Mucosa of stomach (tissue), 1 donor: ENCODE data around the gene CLECL1.
A peak's percentile ranks its signal among the peaks of the same experiment; 100 is the strongest.
"Not testable (repeated sequence)": the region's sequence is repeated elsewhere in the genome, so short reads cannot be mapped to it uniquely, and the experiment has no call there.

Experiments
- H3K27me3 ChIP-seq: one replicate; pipeline ENCODE4 v1.7.0; 2013; ENCODE audit warnings: mild to moderate bottlenecking, low read length; ENCODE audit not compliant: control insufficient read depth, insufficient read depth
- H3K36me3 ChIP-seq: one replicate; pipeline ENCODE4 v1.7.0; 2013; ENCODE audit warnings: low read length; ENCODE audit not compliant: control insufficient read depth, insufficient read depth
- H3K4me1 ChIP-seq: one replicate; pipeline ENCODE4 v1.7.0; 2013; ENCODE audit warnings: mild to moderate bottlenecking, low read length; ENCODE audit not compliant: control insufficient read depth, insufficient read depth
- H3K4me3 ChIP-seq: one replicate; pipeline ENCODE4 v1.7.0; 2013; ENCODE audit warnings: low read length
- H3K9ac ChIP-seq: one replicate; pipeline ENCODE4 v1.7.0; 2013; ENCODE audit warnings: mild to moderate bottlenecking, low read length, moderate library complexity
- H3K9me3 ChIP-seq: one replicate; pipeline ENCODE4 v1.7.0; 2013; ENCODE audit warnings: mild to moderate bottlenecking, low read length, moderate library complexity; ENCODE audit not compliant: control insufficient read depth
- donor health status: Pancreatic carcinoma.

The CLECL1 gene

DNA sequence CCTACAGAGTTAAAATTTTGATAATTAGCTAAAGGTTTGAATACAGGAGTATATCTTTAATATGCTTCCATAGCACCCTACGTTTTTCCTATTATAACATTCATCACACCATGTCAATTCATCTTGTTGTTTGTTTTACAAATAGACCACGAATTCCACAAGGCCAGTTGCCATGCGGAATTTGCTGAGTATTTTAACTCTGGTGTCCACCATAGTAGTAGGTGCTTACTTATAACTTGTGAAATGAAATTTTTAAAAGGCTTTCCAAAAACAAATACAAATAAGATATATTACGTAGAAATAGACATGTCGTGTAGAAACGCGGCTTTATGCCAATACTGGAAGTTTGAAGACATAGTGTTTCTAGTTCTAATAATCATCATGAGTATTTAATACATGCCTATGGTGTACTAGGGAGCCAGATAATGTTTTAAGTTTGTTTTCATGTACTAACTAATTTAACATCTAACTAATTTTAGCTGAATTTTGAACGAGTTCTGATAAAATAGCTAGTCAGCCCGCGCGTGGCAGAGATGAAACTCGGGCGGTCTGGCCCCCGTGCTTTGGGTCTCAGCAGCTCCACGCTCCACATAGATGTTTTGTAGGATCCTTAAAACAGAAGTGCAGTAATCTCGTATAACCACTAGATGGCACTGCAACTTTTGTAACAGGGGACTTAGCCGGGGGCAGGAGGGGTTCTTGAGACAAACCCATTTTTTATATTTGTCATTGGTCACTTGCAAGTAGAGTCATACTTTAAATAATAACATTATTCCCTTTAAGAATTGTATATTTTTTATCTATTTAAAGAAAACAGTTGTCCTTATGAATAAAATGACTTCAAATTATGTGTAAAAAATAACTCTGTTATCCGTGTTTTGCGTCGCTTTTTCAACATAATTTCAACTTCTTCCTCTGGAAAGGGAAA is 17.6 kb upstream of the CLECL1 start:
- Histone ChIP-seq H3K4me1 (no peaks in the 10 kb centered on the region), H3K9me3 (no peaks in the 10 kb centered on the region), H3K36me3 (no peaks in the 10 kb centered on the region), H3K27me3 (no peaks in the 10 kb centered on the region), H3K9ac (no peak overlapping the region), H3K4me3 (no peak overlapping the region)

DNA sequence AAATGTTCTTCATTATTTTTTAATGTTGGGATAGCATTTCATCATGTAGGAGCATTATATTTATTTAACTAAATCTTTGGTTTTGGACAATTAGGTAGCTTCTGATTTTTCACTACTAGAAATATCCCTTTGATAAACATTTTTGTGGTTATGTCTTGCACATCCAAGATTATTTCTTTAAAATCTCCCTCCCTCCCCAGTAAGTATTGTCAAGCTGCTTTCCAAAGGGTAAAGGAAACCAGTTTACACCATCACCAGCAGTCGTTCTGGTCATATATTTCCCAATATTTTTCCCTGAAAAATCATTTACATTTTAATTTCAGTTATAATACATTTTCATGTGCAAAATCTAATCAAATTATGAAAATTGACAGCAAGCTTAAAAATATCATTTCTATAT is 16.7 kb upstream of the CLECL1 start:
- Histone ChIP-seq H3K27me3 (no peaks in the 10 kb centered on the region), H3K4me3 (no peak overlapping the region), H3K9ac (no peak overlapping the region), H3K36me3 (no peaks in the 10 kb centered on the region), H3K9me3 (no peaks in the 10 kb centered on the region), H3K4me1 (no peaks in the 10 kb centered on the region)

DNA sequence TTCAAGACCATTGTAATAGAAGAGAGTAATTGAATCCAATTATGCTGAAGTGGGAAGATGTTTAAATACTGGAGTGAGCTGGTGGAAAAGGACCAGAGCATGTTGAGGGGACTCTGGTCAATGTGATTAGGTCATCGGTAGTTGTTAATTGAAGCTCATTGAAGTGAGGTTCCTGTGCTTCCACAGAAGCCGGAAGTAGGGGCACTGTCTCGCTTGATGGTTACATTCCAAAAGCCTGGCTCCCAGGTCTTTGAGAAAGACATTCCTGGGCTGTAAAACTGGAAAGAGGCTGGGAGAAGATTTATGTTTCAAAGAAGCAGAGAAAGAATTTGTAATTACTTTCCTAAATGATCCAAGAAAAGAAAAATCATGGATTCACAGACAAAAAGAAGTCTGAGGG is 12.3 kb upstream of the CLECL1 start:
- peaks cover 9% of the 10 kb centered on the region for H3K4me1 ChIP-seq
- no peak overlapping the region for H3K4me3 ChIP-seq

DNA sequence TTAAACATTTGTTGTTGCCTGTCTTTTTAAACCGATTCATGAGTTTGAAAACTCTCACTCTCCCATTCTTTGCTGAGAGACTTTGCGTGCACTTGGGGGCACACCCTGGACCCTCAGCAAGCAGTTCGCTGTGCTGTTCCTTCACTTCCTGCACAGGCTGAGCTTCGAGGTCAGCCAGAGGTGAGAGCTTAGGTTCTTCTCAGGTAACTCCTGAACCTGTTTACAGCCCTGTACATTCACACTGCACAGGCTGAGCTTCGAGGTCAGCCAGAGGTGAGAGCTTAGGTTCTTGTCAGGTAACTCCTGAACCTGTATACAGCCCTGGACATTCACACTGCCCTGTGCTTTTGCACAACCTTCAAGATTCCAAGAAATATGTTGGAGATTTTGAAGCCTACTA is 9.8 kb upstream of the CLECL1 start:
- H3K9ac ChIP-seq, result no peak overlapping the region
- H3K36me3 ChIP-seq, result no peaks in the 10 kb centered on the region
- no peaks in the 10 kb centered on the region for H3K9me3 ChIP-seq
- H3K4me3 ChIP-seq, result no peak overlapping the region
- H3K27me3 ChIP-seq, result no peaks in the 10 kb centered on the region
- peaks cover 9% of the 10 kb centered on the region for H3K4me1 ChIP-seq

More for the DNA sequence above, 12.3 kb upstream of the CLECL1 start:
- Histone ChIP-seq H3K27me3 (no peaks in the 10 kb centered on the region), H3K9ac (no peak overlapping the region), H3K9me3 (no peaks in the 10 kb centered on the region), H3K36me3 (no peaks in the 10 kb centered on the region)

DNA sequence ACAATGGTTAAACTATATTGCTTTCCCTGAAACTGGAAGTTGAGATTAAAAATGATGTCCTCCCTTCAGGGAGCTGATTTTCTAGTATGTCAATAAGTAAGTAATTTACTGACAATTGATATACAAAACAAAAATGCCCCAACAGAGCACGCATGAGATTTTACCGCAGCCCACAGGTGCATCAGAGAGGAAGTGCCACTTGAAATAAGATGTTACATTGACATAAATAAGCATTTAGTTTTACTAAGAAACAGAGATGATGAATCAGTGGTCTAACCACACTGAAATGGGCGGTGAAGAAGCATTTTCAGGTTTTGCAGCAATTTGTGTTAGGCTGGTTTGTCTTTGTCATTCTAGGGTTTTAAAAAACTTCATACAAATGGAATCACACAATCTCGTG is 8.8 kb upstream of the CLECL1 start:
- H3K4me1 ChIP-seq, result peaks cover 9% of the 10 kb centered on the region
- no peak overlapping the region for H3K4me3 ChIP-seq
- H3K9me3 ChIP-seq, result no peaks in the 10 kb centered on the region
- no peak overlapping the region for H3K9ac ChIP-seq
- no peaks in the 10 kb centered on the region for H3K27me3 ChIP-seq
- no peaks in the 10 kb centered on the region for H3K36me3 ChIP-seq

DNA sequence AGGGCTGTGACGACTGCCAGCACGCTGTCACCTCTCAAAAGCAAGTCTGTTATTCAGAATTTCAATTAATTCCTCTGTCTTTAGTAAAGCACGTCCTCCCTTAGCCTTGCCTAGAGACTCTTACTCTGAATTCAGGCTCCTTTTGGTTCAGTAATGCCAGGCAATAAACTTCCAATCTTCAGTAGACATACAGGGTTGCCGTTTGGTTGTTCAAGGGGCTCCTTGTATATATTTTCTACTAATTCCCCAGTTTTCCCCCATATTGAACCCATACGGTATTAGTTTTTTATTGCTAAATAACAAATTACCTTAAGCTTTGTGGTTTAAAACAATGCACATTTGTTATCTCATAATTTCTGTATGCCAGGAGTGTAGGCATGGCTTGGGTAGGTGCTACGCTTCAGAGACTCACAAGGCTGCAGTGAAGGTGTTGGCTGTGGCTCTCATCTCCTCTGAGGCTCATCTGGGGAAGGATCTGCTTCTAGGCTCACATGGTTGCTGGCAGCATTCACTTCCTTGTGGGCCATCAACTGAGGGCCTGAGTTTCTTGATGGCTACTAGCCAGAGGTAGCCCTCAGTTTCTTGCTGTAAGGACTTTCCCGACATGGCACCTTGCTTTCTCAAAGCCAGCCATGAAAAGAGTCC is 7.3 kb upstream of the CLECL1 start:
- H3K4me1 ChIP-seq, result peaks cover 9% of the 10 kb centered on the region
- no peaks in the 10 kb centered on the region for H3K9me3 ChIP-seq
- peak overlapping the region; percentile 29 for H3K9ac ChIP-seq
- H3K36me3 ChIP-seq, result no peaks in the 10 kb centered on the region
- peak overlapping the region; percentile 22 for H3K4me3 ChIP-seq
- no peaks in the 10 kb centered on the region for H3K27me3 ChIP-seq

DNA sequence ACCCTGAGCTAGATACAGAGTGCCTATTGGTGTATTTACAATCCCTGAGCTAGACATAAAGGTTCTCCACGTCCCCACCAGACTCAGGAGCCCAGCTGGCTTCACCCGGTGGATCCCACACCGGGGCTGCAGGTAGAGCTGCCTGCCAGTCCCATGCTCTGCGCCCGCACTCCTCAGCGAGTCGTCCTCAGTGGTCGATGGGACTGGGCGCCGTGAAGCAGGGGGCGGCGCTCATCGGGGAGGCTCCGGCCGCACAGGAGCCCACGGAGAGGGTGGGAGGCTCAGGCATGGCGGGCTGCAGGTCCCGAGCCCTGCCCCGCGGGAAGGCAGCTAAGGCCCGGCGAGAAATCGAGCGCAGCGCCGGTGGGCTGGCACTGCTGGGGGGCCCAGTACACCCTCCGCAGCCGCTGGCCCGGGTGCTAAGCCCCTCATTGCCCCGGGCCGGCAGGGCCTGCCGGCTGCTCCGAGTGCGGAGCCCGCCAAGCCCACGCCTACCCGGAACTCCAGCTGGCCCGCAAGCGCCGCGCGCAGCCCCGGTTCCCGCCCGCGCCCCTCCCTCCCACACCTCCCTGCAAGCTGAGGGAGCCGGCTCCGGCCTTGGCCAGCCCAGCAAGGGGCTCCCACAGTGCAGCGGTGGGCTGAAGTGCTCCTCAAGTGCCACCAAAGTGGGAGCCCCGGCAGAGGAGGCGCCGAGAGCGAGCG is 6.7 kb upstream of the CLECL1 start:
- peak overlapping the region; percentile 29 for H3K9ac ChIP-seq
- not testable (repeated sequence) for H3K4me1 ChIP-seq, H3K9me3 ChIP-seq, H3K36me3 ChIP-seq, H3K27me3 ChIP-seq
- peak overlapping the region; percentile 22 for H3K4me3 ChIP-seq

DNA sequence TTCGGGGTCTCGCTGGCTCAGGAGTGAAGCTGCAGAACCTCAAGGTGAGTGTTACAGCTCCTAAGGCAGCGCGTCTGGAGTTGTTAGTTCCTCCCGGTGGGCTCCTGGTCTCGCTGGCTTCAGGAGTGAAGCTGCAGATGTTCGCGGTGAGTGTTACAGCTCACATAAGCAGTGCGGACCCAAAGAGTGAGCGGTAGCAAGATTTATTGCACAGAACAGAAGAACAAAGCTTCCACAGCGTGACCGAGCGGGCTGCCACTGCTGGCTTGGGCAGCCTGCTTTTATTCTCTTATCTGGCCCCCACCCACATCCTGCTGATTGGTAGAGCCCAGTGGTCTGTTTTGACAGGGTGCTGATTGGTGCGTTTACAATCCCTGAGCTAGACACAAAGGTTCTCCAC is 6.0 kb upstream of the CLECL1 start:
- H3K36me3 ChIP-seq, result not testable (repeated sequence)

DNA sequence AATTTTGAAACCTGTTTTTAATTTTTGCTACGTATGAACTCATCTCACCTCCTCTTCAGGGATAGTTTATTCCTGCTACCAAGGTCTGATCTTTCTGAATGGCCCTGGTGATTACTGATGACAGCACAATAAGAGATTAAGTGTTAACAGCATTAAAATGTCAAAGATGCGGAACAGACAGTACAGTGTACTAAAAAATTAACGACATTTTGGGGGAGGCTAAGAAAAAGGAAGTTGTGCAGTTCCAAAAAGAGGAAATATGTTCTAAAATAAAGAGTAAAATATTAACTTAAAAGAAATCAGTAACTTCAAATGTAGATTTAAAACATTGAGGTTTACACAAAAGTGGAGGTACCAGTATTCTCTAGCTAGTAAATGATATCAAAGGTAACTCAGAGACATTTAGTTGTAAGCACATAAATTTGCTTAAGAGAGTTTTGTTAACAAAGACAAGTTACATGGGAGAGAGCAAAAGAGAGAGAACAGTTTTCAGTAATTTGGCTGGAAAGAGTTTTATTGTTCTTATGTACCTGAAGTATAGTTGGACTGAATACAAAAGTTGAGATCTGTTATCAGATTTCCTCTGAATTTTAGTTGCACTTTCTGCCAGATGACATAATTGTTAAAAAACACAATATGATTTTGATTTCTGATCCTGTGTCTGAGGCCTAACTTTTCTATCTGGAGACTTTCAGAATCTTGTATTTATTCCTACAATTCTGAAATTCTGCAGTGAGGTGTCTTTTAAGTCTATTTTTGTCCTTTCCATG is 4.2 kb upstream of the CLECL1 start:
- H3K36me3 ChIP-seq, result no peaks in the 10 kb centered on the region
- H3K9me3 ChIP-seq, result no peaks in the 10 kb centered on the region
- H3K4me3 ChIP-seq, result no peak overlapping the region
- no peaks in the 10 kb centered on the region for H3K27me3 ChIP-seq
- no peak overlapping the region for H3K9ac ChIP-seq
- H3K4me1 ChIP-seq, result peaks cover 5% of the 10 kb centered on the region

More for the DNA sequence above, 6.0 kb upstream of the CLECL1 start:
- not testable (repeated sequence) for H3K4me1 ChIP-seq, H3K9me3 ChIP-seq, H3K4me3 ChIP-seq, H3K9ac ChIP-seq, H3K27me3 ChIP-seq

DNA sequence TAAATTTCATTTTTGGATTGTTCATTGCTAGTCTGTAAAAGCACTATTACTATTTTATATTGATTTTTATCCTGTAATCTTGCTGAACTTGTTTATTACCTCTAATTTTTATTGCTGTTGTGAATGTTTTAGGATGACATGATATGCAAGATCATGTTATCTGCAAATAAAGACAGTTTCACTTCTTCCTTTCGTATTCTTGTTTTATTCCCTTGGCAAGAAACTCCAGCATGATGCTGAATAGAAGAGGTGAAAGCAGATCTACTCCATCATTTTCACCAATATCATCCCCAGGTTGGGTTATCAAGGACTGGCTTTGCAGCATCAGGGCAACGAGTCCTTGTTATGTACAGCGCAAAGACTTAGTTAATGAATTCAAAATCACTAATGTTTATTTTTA is 2.7 kb upstream of the CLECL1 start:
- Histone ChIP-seq H3K27me3 (no peaks in the 10 kb centered on the region), H3K9ac (no peak overlapping the region), H3K36me3 (no peaks in the 10 kb centered on the region), H3K9me3 (no peaks in the 10 kb centered on the region), H3K4me3 (no peak overlapping the region), H3K4me1 (peaks cover 5% of the 10 kb centered on the region)

DNA sequence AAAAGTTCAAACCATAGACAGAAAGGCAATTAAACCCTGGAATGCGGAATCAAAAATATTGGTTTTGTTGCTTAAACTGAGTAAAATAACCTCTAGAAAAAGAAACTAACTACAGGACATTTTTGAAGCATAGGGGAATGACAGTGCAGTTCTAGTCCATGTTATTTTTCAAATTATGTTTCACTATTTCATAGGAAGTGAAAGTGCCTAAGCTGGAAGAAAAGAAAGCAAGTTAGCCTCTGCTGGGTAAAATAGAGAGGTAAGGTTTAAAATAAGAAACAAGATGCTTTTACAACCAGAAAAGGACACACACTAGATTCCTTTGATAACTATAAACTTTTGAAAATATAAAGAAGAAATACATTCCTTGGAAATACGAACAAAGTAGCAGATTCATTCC is 1.1 kb downstream of the CLECL1 start:
- no peaks in the 10 kb centered on the region for H3K27me3 ChIP-seq
- H3K4me3 ChIP-seq, result no peak overlapping the region
- H3K9ac ChIP-seq, result no peak overlapping the region
- no peaks in the 10 kb centered on the region for H3K9me3 ChIP-seq
- no peaks in the 10 kb centered on the region for H3K4me1 ChIP-seq
- no peaks in the 10 kb centered on the region for H3K36me3 ChIP-seq
